ENCODE data around the gene SNN.

Gene SNN

DNA sequence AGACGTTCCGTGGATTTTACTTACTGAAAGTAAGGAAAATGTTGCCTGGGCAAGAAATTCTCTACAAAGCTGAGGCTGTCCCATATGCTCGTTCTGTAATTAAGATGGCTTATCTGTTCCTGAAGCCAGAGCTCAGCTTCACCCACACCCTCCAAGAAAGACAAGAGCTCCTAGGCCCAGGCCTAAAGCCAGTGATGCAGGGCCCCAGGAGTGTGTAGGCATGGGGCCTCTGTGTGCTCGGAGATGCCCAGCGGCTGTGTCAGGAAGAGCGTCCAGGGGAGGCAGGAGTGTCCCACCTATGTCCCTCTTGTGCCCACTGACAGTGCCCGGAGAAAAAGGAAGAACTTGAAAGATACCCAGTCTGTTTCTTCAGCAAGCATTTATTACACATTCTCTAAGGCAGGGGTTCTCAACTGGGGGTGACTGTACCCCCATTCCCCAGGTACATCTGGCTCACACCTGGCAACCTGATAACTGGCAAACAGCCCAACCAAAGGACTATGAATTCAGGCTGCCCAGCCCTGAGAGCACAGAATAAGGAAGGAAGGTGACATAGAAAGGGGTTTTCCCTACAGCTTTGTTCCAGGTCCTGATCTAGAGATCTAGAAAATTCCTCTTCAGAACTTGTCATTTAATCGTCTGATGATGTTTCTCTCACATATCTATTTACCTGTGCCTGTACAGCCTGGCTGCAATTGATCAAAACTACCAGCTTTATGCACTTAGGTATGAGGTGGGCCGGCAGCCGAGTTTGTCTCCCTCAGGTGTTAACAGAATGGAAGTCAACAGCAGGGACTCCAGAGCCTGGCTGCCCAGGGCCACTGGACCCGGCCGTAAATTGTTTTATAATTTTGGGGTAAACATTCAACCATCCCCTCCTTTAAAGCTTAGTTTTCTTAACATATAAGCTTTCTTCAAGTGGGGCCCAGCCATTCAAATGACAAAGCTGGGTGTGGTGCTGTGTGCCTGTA, 12.0 kb downstream of the SNN start:
- Histone ChIP-seq H3K79me2 (peaks cover 8% of the 10 kb centered on the region), H3K4me3 (ENCODE audit: low read depth, low read length) (no peak overlapping the region), H3K27ac (no peak overlapping the region), H3K9me3 (ENCODE audit: control insufficient read depth, low read length) (no peaks in the 10 kb centered on the region), H3K4me1 (no peaks in the 10 kb centered on the region), H3K9ac (no peak overlapping the region), H3K4me2 (ENCODE audit: low read length) (no peak overlapping the region), H2AFZ (no peak overlapping the region), H3K36me3 (ENCODE audit: control insufficient read depth, insufficient read depth, low read length) (no peaks in the 10 kb centered on the region), H3K27me3 (ENCODE audit: control insufficient read depth, insufficient read depth, low read length) (no peaks in the 10 kb centered on the region)
- TF ChIP-seq, protein P1, sequence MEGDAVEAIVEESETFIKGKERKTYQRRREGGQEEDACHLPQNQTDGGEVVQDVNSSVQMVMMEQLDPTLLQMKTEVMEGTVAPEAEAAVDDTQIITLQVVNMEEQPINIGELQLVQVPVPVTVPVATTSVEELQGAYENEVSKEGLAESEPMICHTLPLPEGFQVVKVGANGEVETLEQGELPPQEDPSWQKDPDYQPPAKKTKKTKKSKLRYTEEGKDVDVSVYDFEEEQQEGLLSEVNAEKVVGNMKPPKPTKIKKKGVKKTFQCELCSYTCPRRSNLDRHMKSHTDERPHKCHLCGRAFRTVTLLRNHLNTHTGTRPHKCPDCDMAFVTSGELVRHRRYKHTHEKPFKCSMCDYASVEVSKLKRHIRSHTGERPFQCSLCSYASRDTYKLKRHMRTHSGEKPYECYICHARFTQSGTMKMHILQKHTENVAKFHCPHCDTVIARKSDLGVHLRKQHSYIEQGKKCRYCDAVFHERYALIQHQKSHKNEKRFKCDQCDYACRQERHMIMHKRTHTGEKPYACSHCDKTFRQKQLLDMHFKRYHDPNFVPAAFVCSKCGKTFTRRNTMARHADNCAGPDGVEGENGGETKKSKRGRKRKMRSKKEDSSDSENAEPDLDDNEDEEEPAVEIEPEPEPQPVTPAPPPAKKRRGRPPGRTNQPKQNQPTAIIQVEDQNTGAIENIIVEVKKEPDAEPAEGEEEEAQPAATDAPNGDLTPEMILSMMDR (IDR thresholded peaks at IDR 0.05) = no peak

DNA sequence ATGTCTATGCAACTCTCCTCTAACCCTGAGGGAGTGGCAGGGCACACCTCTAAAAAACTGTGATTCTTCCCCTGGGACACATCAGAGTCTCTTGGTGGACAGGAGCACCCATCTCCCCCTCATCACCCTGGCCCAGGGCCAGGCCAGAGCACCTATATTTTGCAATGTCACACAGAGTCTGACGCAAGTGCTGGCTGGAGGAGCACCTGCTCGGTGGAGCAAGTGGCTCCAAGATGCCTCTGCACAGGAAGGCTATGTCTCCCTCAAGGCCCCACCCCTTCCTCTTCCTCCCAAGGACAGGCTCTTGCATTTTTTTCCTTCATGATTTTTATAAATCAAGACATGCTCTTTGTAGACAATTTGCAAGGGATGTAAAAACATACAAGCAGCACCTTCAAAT, 13.3 kb downstream of the SNN start:
- Histone ChIP-seq H2AFZ (no peak overlapping the region), H3K27me3 (ENCODE audit: control insufficient read depth, insufficient read depth, low read length) (no peaks in the 10 kb centered on the region), H3K27ac (no peak overlapping the region), H3K79me2 (peaks cover 8% of the 10 kb centered on the region), H3K4me1 (no peaks in the 10 kb centered on the region), H3K9ac (no peak overlapping the region), H3K4me3 (ENCODE audit: low read depth, low read length) (no peak overlapping the region), H3K4me2 (ENCODE audit: low read length) (no peak overlapping the region), H3K36me3 (ENCODE audit: control insufficient read depth, insufficient read depth, low read length) (no peaks in the 10 kb centered on the region), H3K9me3 (ENCODE audit: control insufficient read depth, low read length) (no peaks in the 10 kb centered on the region)
- TF ChIP-seq, protein P1 (IDR thresholded peaks at IDR 0.05) = no peak

GRCh38 chr16:11681976-11682654, 13.9 kb downstream of the SNN start:
- Histone ChIP-seq H3K36me3 (ENCODE audit: control insufficient read depth, insufficient read depth, low read length) (no peaks in the 10 kb centered on the region), H3K4me2 (ENCODE audit: low read length) (no peak overlapping the region), H2AFZ (no peak overlapping the region), H3K27ac (no peak overlapping the region), H3K4me3 (ENCODE audit: low read depth, low read length) (no peak overlapping the region), H3K4me1 (no peaks in the 10 kb centered on the region), H3K27me3 (ENCODE audit: control insufficient read depth, insufficient read depth, low read length) (no peaks in the 10 kb centered on the region), H3K9me3 (ENCODE audit: control insufficient read depth, low read length) (no peaks in the 10 kb centered on the region), H3K79me2 (peaks cover 8% of the 10 kb centered on the region), H3K9ac (no peak overlapping the region)
- TF ChIP-seq, protein P1 (IDR thresholded peaks at IDR 0.05) = no peak

DNA sequence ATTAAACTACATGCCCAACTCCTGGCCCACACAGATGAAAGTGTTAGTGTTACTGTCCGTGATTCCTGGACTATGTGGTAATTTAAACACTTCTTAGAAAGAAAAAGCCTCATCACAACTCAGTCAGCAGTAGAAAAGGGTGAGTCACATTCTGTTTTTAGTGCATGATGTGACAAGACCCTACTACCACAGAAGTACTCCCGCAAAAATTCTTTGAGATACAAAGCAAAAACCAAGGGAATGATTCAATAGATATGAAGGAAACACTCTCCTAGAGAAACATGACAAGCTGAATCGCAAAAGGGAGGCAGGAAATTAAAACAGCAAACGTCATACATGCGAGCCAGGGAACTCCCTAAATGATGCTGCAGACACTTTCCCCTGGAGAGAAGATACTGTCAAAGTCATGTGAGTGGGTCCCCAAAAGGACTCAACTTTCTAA, 14.4 kb downstream of the SNN start:
- no peaks in the 10 kb centered on the region for H3K9me3 ChIP-seq (ENCODE audit: control insufficient read depth, low read length)
- H3K4me1 ChIP-seq = no peaks in the 10 kb centered on the region
- no peak overlapping the region for H2AFZ ChIP-seq
- H3K4me3 ChIP-seq (ENCODE audit: low read depth, low read length) = no peak overlapping the region
- TF ChIP-seq, protein P1 (IDR thresholded peaks at IDR 0.05) = no peak
- H3K36me3 ChIP-seq (ENCODE audit: control insufficient read depth, insufficient read depth, low read length) = no peaks in the 10 kb centered on the region
- no peaks in the 10 kb centered on the region for H3K27me3 ChIP-seq (ENCODE audit: control insufficient read depth, insufficient read depth, low read length)
- H3K4me2 ChIP-seq (ENCODE audit: low read length) = no peak overlapping the region
- H3K27ac ChIP-seq = no peak overlapping the region
- no peak overlapping the region for H3K9ac ChIP-seq
- peaks cover 8% of the 10 kb centered on the region for H3K79me2 ChIP-seq
